Astrocyte (in vitro differentiated cells and primary cell): ENCODE data around the gene PSMD3. TPM values are rescaled to one million over a fixed set of nuclear protein-coding genes. Genes with fewer than 3 reads are reported as not detected.
"Not testable (repeated sequence)": the region's sequence is repeated elsewhere in the genome, so short reads cannot be mapped to it uniquely, and the experiment has no call there.

Experiments
- DNase-seq: peaks from one replicate; pipeline ENCODE4 v3.0.0-alpha.2; 2010; ENCODE audit warnings: low read depth
- FAIRE-seq: peaks from 2 replicates; lab custom pipeline; 2011; peaks lifted over from hg19 to GRCh38; lab: Jason Lieb, UNC
- H2AFZ ChIP-seq: 2 replicates; pipeline ENCODE4 v1.6.0; 2012; ENCODE audit warnings: low read depth, low read length, inconsistent platforms
- H3K27ac ChIP-seq: 2 replicates; pipeline ENCODE4 v1.5.1; 2011; ENCODE audit warnings: low read depth, low read length, inconsistent platforms
- H3K27me3 ChIP-seq: 2 replicates; pipeline ENCODE4 v1.6.0; 2011; ENCODE audit warnings: low read length, inconsistent platforms; ENCODE audit not compliant: insufficient read depth
- H3K36me3 ChIP-seq: 2 replicates; pipeline ENCODE4 v1.5.1; 2011; ENCODE audit warnings: low read length, inconsistent platforms; ENCODE audit not compliant: insufficient read depth
- H3K4me1 ChIP-seq: 2 replicates; pipeline ENCODE4 v1.5.1; 2011; ENCODE audit warnings: low read length, inconsistent platforms; ENCODE audit not compliant: insufficient read depth
- H3K4me2 ChIP-seq: 2 replicates; pipeline ENCODE4 v1.6.0; 2012; ENCODE audit warnings: low read length, inconsistent platforms
- H3K4me3 ChIP-seq: 2 replicates; pipeline ENCODE4 v1.5.1; 2011; ENCODE audit warnings: low read depth, mild to moderate bottlenecking, low read length, inconsistent platforms; ENCODE audit not compliant: insufficient read depth
- H3K79me2 ChIP-seq: 2 replicates; pipeline ENCODE4 v1.6.0; 2012; ENCODE audit warnings: mild to moderate bottlenecking, low read length, inconsistent platforms; ENCODE audit not compliant: insufficient read depth
- H3K9ac ChIP-seq: 2 replicates; pipeline ENCODE4 v1.6.0; 2012; ENCODE audit warnings: mild to moderate bottlenecking, low read length, inconsistent platforms
- H3K9me3 ChIP-seq: 2 replicates; pipeline ENCODE4 v1.5.1; 2012; ENCODE audit warnings: low read depth, mild to moderate bottlenecking, low read length, inconsistent platforms; ENCODE audit not compliant: insufficient read depth
- H4K20me1 ChIP-seq: 2 replicates; pipeline ENCODE4 v1.6.0; 2012; ENCODE audit warnings: low read length, inconsistent platforms; ENCODE audit not compliant: insufficient read depth
- H3K27ac Mint-ChIP-seq: one replicate; pipeline ENCODE4 v1.8.0; 2021; ENCODE audit warnings: mild to moderate bottlenecking, mixed read lengths; ENCODE audit not compliant: unreplicated experiment
- H3K27me3 Mint-ChIP-seq: one replicate; pipeline ENCODE4 v1.8.0; 2021; ENCODE audit warnings: low read depth, mixed read lengths; ENCODE audit not compliant: unreplicated experiment
- H3K36me3 Mint-ChIP-seq: one replicate; pipeline ENCODE4 v1.8.0; 2021; ENCODE audit warnings: low read depth, mixed read lengths; ENCODE audit not compliant: unreplicated experiment
- H3K4me1 Mint-ChIP-seq: one replicate; pipeline ENCODE4 v1.8.0; 2021; ENCODE audit warnings: low read depth, mixed read lengths; ENCODE audit not compliant: unreplicated experiment
- H3K4me3 Mint-ChIP-seq: one replicate; pipeline ENCODE4 v1.8.0; 2021; ENCODE audit warnings: mild to moderate bottlenecking, moderate library complexity, mixed read lengths; ENCODE audit not compliant: unreplicated experiment
- H3K9me3 Mint-ChIP-seq: one replicate; pipeline ENCODE4 v1.8.0; 2021; ENCODE audit warnings: mild to moderate bottlenecking, mixed read lengths; ENCODE audit not compliant: unreplicated experiment
- EZH2 ChIP-seq: IDR thresholded peaks from 2 replicates; pipeline ENCODE4 v1.6.1; 2012; ENCODE audit warnings: mild to moderate bottlenecking, low read length, inconsistent platforms; ENCODE audit not compliant: insufficient read depth
- total RNA-seq: library from RNA; stranded (reverse); gene quantifications from 2 replicates; pipeline ENCODE4 v1.2.1, GENCODE V29; 2021
- TF ChIP-seq, protein P1 (sequence below): IDR thresholded peaks from 2 replicates; pipeline ENCODE4 v1.5.1; 2011; ENCODE audit warnings: low read depth, mild to moderate bottlenecking, inconsistent platforms, low read length, moderate library complexity; ENCODE audit not compliant: insufficient read depth

The PSMD3 gene
- total RNA-seq, 1 donor from 2014 or later: 129 TPM

DNA sequence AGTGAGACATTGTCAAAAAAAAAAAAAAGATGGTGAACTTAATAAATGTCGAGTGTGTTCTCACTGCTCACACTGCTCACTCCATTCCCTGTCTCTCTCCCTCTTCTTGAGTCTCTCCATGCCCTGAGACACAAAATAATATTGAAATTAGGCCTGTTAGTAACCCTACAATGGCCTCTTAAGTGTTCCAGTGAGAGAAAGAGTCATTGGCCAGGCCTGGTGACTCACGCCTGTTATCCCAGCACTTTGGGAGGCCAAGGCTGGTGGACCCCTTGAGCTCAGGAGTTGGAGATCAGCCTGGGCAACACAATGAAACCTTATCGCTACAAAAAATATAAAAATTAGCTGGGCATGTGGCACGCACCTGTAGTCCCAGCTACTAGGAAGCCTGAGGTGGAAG lies 18.5 kb downstream of the PSMD3 start:
- H3K27ac ChIP-seq: no peak overlapping the region
- Mint-ChIP-seq H3K36me3 (peaks cover 22% of the 10 kb centered on the region), H3K4me3 (peak overlapping the region; percentile 8), H3K27ac (no peak overlapping the region), H3K27me3 (no peaks in the 10 kb centered on the region), H3K4me1 (peaks cover 2% of the 10 kb centered on the region), H3K9me3 (no peaks in the 10 kb centered on the region)
- TF ChIP-seq, protein P1, sequence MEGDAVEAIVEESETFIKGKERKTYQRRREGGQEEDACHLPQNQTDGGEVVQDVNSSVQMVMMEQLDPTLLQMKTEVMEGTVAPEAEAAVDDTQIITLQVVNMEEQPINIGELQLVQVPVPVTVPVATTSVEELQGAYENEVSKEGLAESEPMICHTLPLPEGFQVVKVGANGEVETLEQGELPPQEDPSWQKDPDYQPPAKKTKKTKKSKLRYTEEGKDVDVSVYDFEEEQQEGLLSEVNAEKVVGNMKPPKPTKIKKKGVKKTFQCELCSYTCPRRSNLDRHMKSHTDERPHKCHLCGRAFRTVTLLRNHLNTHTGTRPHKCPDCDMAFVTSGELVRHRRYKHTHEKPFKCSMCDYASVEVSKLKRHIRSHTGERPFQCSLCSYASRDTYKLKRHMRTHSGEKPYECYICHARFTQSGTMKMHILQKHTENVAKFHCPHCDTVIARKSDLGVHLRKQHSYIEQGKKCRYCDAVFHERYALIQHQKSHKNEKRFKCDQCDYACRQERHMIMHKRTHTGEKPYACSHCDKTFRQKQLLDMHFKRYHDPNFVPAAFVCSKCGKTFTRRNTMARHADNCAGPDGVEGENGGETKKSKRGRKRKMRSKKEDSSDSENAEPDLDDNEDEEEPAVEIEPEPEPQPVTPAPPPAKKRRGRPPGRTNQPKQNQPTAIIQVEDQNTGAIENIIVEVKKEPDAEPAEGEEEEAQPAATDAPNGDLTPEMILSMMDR: no peak
- TF ChIP-seq EZH2: no peak
- peaks cover 21% of the 10 kb centered on the region for H3K36me3 ChIP-seq
- DNase-seq (no peak), FAIRE-seq (no peak)
- no peaks in the 10 kb centered on the region for H3K9me3 ChIP-seq
- no peaks in the 10 kb centered on the region for H3K79me2 ChIP-seq
- H3K9ac ChIP-seq: no peak overlapping the region
- no peak overlapping the region for H3K4me2 ChIP-seq
- H2AFZ ChIP-seq: no peak overlapping the region
- peaks cover 13% of the 10 kb centered on the region for H4K20me1 ChIP-seq
- H3K4me3 ChIP-seq: no peak overlapping the region
- no peaks in the 10 kb centered on the region for H3K27me3 ChIP-seq
- no peaks in the 10 kb centered on the region for H3K4me1 ChIP-seq

DNA sequence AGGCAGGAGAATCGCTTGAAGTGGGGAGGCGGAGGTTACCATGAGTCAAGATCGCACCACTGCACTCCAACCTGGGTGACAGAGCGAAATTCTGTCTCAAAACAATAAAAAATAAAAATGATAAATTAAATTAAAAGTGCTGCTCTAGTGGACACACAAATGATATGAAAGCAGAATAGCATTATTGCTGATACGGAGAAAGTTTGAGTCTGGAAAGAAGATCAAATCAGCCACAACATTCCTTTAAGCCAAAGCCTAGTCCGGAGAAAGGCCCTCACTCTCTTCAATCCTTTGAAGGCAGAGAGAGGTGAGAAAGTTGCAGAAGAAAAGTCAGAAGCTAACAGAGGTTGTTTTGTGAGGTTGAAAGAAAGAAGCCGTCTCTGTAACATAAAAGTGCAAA lies 19.6 kb downstream of the PSMD3 start:
- Histone ChIP-seq H3K4me3 (no peak overlapping the region), H3K79me2 (no peaks in the 10 kb centered on the region), H3K27me3 (no peaks in the 10 kb centered on the region), H3K9me3 (no peaks in the 10 kb centered on the region), H2AFZ (no peak overlapping the region), H3K27ac (no peak overlapping the region), H3K4me1 (no peaks in the 10 kb centered on the region), H3K9ac (no peak overlapping the region), H4K20me1 (peaks cover 8% of the 10 kb centered on the region), H3K36me3 (peaks cover 13% of the 10 kb centered on the region), H3K4me2 (no peak overlapping the region)
- H3K9me3 Mint-ChIP-seq: peaks cover 2% of the 10 kb centered on the region
- TF ChIP-seq EZH2: no peak
- TF ChIP-seq, protein P1: no peak
- H3K4me3 Mint-ChIP-seq: no peak overlapping the region
- H3K27me3 Mint-ChIP-seq: peaks cover under 1% of the 10 kb centered on the region
- H3K4me1 Mint-ChIP-seq: peaks cover 2% of the 10 kb centered on the region
- FAIRE-seq (no peak), DNase-seq (no peak)
- no peak overlapping the region for H3K27ac Mint-ChIP-seq
- peaks cover 12% of the 10 kb centered on the region for H3K36me3 Mint-ChIP-seq

DNA sequence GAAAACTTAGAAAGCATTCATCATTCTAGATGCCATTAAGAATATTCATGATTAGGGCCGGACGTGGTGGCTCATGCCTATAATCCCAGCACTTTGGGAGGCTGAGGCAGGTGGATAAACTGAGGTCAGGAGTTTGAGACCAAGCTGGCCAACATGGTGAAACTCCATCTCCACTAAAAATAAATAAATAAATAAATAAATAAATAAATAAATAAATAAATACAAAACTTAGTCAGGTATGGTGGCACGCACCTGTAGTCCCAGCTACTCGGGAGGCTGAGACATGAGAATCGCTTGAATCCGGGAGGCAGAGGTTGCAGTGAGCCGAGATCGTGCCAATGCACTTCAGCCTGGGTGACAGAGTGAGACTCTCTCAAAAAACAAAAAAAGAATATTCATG lies 20.7 kb downstream of the PSMD3 start:
- H3K4me1 Mint-ChIP-seq, H3K9me3 Mint-ChIP-seq, H3K79me2 ChIP-seq: not testable (repeated sequence)

More for the DNA sequence above, 20.7 kb downstream of the PSMD3 start:
- not testable (repeated sequence) for H3K36me3 Mint-ChIP-seq, H3K9me3 ChIP-seq, H3K4me3 Mint-ChIP-seq, H3K4me3 ChIP-seq, H3K27me3 Mint-ChIP-seq, H3K36me3 ChIP-seq, H3K27ac ChIP-seq, DNase-seq, H3K27me3 ChIP-seq, H3K27ac Mint-ChIP-seq, FAIRE-seq, H3K4me1 ChIP-seq, H3K4me2 ChIP-seq, H2AFZ ChIP-seq, H3K9ac ChIP-seq, H4K20me1 ChIP-seq
